Breast epithelium (tissue), 4 donors: Measurements from ENCODE around the gene TCERG1L. TPM values are rescaled to one million over a fixed set of nuclear protein-coding genes. Genes with fewer than 3 reads are reported as not detected.
"Not testable (repeated sequence)": the region's sequence is repeated elsewhere in the genome, so short reads cannot be mapped to it uniquely, and the experiment has no call there.

Experiments used
- DNase-seq, 2 donors: peaks; one replicate each; pipeline ENCODE4 v3.0.0-alpha.2; 2019; ENCODE audit warnings: low spot score in 2 of 2
- H3K27ac ChIP-seq, 2 donors: fragments of 200-600 bp; sonication (generic) in 1 of 2; one replicate each; pipeline ENCODE4 v1.5.1; 2016 to 2019; ENCODE audit warnings: mild to moderate bottlenecking in 1 of 2
- H3K27me3 ChIP-seq, 2 donors: fragments of 200-600 bp; sonication (generic) in 1 of 2; one replicate each; pipeline versions ENCODE4 v1.5.1 to v1.6.0; 2017 to 2019; ENCODE audit warnings: control low read depth in 1 of 2, mild to moderate bottlenecking in 1 of 2
- H3K36me3 ChIP-seq: fragments of 200-600 bp; one replicate; pipeline ENCODE4 v1.5.1; 2019
- H3K4me1 ChIP-seq, 2 donors: fragments of 200-600 bp; sonication (generic); one replicate each; pipeline ENCODE4 v1.5.1; 2016 to 2019; ENCODE audit warnings: control low read depth in 1 of 2
- H3K4me3 ChIP-seq, 3 donors: fragments of 200-600 bp; sonication (generic); 1 replicate in 2 of 3; 2 replicates in 1 of 3; pipeline ENCODE4 v1.5.1; 2016 to 2019; ENCODE audit warnings: mild to moderate bottlenecking in 3 of 3, moderate library complexity in 2 of 3
- H3K9me3 ChIP-seq, 2 donors: fragments of 200-600 bp; sonication (generic) in 1 of 2; one replicate each; pipeline ENCODE4 v1.5.1; 2016 to 2019; ENCODE audit warnings: control low read depth in 1 of 2
- CTCF ChIP-seq, 3 donors: fragments of 450-650 bp; IDR thresholded peaks; one replicate each; pipeline ENCODE4 v1.5.1; 2016 to 2017; ENCODE audit warnings: antibody characterized with exemption in 3 of 3, mild to moderate bottlenecking in 3 of 3, moderate library complexity in 3 of 3
- POLR2A ChIP-seq: fragments of 450-650 bp; IDR thresholded peaks from one replicate; pipeline ENCODE4 v1.6.1; 2016; ENCODE audit warnings: antibody characterized with exemption, mild to moderate bottlenecking, moderate library complexity
- POLR2AphosphoS5 ChIP-seq, 3 donors: sonication (generic); formaldehyde crosslinking; IDR thresholded peaks; one replicate each; pipeline ENCODE4 v1.6.1; 2017; ENCODE audit warnings: antibody characterized with exemption in 3 of 3
- intact Hi-C: fragments of 100-400 bp; cut with DNase I; formaldehyde crosslinking; loops from one replicate; pipeline ENCODE4 v1.15.1; 2023; ENCODE audit warnings: low total_unique reads
- total RNA-seq, 3 donors: library from RNA; depleted of rRNA; stranded (reverse); fragments of >200 nt; gene quantifications; one replicate each; pipeline ENCODE4 v1.1.0, GENCODE V29; 2016

TCERG1L gene
- total RNA-seq, 3 donors from 2014 or later, result under 0.01 to 0.88 TPM; not detected in 1

DNA sequence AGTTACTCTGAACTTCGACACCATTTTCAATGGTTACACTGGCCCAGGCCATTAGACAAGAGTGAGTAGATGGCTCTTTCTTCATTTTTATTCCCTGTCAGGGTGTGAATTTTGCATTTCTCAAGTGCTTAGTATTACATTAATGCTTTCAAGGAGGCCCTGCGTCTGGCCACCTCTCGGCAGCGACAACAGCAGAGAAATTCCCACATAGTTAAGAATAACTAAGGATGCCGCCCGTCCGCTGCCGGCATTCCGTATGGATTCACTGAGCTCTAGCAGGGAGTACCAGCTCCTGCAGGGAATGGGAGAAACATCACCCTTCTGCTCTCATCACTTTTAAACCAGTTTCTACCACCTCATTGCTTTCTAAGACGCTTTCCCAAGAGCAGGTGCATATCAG, 153.6 kb downstream of the TCERG1L start:
- peaks cover 3 to 4% of the 10 kb centered on the region in 2 donors for H3K9me3 ChIP-seq
- H3K36me3 ChIP-seq, result no peaks in the 10 kb centered on the region
- DNase-seq, result no peak
- no peak overlapping the region for H3K4me3 ChIP-seq
- H3K4me1 ChIP-seq, result no peaks in the 10 kb centered on the region
- H3K27ac ChIP-seq, result no peak overlapping the region
- TF ChIP-seq POLR2AphosphoS5 (IDR thresholded peaks at IDR 0.05), result no peak
- no peak for TF ChIP-seq CTCF (IDR thresholded peaks at IDR 0.05)
- TF ChIP-seq POLR2A, result no peak
- intact Hi-C loops, result no loop called here
- peaks cover 0 to 45% of the 10 kb centered on the region in 2 donors for H3K27me3 ChIP-seq

DNA sequence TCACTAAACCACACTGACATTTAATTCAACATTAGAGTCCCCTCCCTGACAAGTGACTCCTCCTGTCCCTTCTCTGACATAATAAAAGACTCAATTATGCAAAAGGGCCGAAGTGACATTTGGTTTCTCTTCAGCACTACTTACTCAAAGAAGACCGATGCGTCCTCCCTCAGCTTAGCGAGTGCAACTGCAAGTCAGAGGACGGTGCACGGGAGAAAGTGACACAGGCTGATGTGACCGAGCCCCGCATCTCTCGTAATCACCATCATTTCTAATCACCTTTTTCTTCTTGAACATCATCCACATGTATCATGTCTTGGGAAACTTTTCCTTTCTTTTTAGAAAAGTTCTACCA, 155.7 kb downstream of the TCERG1L start:
- DNase-seq, result no peak
- Histone ChIP-seq H3K4me1 (no peaks in the 10 kb centered on the region), H3K9me3 (peaks cover 7 to 24% of the 10 kb centered on the region in 2 donors), H3K27ac (no peak overlapping the region), H3K27me3 (peaks cover 0 to 38% of the 10 kb centered on the region in 2 donors), H3K36me3 (no peaks in the 10 kb centered on the region), H3K4me3 (no peak overlapping the region)
- TF ChIP-seq POLR2A, result no peak
- no peak for TF ChIP-seq POLR2AphosphoS5 (IDR thresholded peaks at IDR 0.05)
- TF ChIP-seq CTCF (IDR thresholded peaks at IDR 0.05), result no peak
- intact Hi-C loops, result no loop called here

GRCh38 chr10:131155218-131155875, 156.2 kb downstream of the TCERG1L start:
- DNase-seq, result no peak
- Histone ChIP-seq H3K36me3 (no peaks in the 10 kb centered on the region), H3K27ac (no peak overlapping the region), H3K27me3 (peaks cover 0 to 33% of the 10 kb centered on the region in 2 donors), H3K9me3 (peaks cover 7 to 29% of the 10 kb centered on the region in 2 donors), H3K4me3 (no peak overlapping the region), H3K4me1 (no peaks in the 10 kb centered on the region)
- intact Hi-C loops, result no loop called here
- no peak for TF ChIP-seq CTCF (IDR thresholded peaks at IDR 0.05)
- no peak for TF ChIP-seq POLR2AphosphoS5 (IDR thresholded peaks at IDR 0.05)
- TF ChIP-seq POLR2A, result no peak

DNA sequence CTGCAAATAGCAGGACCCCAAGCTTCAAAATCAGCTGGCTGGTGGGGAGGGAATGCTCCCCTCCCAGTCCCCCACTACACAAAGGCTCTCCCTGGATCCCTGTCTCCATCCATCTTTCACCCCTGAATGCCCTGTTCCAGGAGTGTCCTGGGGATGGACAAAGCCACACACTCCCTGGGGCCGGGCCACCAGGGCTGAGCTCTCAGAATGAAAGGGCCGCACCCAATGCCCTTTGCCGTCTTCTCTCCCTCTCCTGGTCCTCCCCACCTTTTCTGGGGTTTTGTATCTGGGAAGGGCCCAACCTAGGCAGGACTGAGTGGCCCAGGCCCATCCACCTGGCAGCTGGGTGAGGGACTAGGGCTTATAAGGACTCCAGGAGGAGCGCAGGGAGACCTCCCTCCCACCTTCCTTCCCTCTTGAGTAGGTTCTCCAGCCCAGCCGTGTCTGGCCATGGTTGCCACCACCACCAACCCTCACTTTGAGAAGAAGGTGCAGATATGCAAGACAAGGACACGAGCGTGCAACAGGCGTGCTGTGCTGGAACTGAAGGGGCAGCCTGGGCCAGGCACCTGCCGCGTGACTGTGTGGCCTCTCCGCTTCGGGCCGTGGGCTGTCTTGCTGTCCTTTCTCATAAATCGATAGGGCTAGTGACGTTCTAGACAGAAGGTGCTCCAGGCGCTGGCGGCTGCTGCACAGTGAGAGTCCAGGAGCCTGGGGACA, 157.1 kb downstream of the TCERG1L start:
- intact Hi-C loops, result no loop called here
- peaks cover 7 to 30% of the 10 kb centered on the region in 2 donors for H3K9me3 ChIP-seq
- DNase-seq, result no peak
- H3K27ac ChIP-seq, result no peak overlapping the region
- peaks cover 0 to 28% of the 10 kb centered on the region in 2 donors for H3K27me3 ChIP-seq
- no peaks in the 10 kb centered on the region for H3K36me3 ChIP-seq
- no peak overlapping the region for H3K4me3 ChIP-seq
- no peaks in the 10 kb centered on the region for H3K4me1 ChIP-seq
- TF ChIP-seq CTCF (IDR thresholded peaks at IDR 0.05), result no peak
- TF ChIP-seq POLR2A, result no peak
- no peak for TF ChIP-seq POLR2AphosphoS5 (IDR thresholded peaks at IDR 0.05)

DNA sequence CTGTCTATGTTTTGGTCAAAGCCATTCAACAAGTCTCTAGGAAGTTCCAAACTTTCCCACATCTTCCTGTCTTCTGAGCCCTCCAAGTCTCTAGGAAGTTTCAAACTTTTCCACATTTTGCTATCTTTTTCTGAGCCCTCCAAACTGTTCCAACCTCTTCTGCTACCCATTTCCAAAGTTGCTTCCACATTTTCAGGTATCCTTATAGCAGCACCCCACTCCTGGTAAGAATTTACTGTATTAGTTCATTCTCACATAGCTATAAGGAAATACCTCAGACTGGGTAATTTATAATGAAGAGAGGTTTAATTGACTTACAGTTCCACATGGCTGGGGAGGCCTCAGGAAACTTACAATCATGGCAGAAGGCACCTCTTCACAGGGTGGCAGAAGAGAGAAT, 159.1 kb downstream of the TCERG1L start:
- DNase-seq, H3K4me1 ChIP-seq, intact Hi-C loops, H3K36me3 ChIP-seq, H3K27ac ChIP-seq, H3K4me3 ChIP-seq: not testable (repeated sequence)
- Histone ChIP-seq H3K27me3 (peaks cover 0 to 26% of the 10 kb centered on the region in 2 donors), H3K9me3 (peaks cover 7 to 30% of the 10 kb centered on the region in 2 donors)
